Mesenchymal stem cell (in vitro differentiated cells and primary cell): Measurements from ENCODE around the gene RASGRF2.

Source experiments
- DNase-seq: peaks from one replicate; pipeline ENCODE4 v3.0.0-alpha.2; 2013
- H2AFZ ChIP-seq: one replicate; pipeline ENCODE4 v1.6.1; 2013; ENCODE audit warnings: low read depth, mild to moderate bottlenecking, control low read depth, inconsistent platforms, low read length, moderate library complexity
- H2AK5ac ChIP-seq: 2 replicates; pipeline ENCODE4 v1.6.1; 2013; ENCODE audit warnings: low read length, moderate library complexity, mild to moderate bottlenecking, inconsistent platforms; ENCODE audit not compliant: severe bottlenecking
- H2BK120ac ChIP-seq: one replicate; pipeline ENCODE4 v1.6.1; 2013; ENCODE audit warnings: low read depth, mild to moderate bottlenecking, inconsistent platforms, low read length, moderate library complexity
- H2BK12ac ChIP-seq, 2 experiments: one replicate each; pipeline ENCODE4 v1.6.1; 2013; ENCODE audit warnings: inconsistent platforms in 2 of 2, low read length in 2 of 2, mild to moderate bottlenecking in 2 of 2, moderate library complexity in 2 of 2, control low read depth in 1 of 2
- H2BK15ac ChIP-seq: one replicate; pipeline ENCODE4 v1.6.1; 2013; ENCODE audit warnings: mild to moderate bottlenecking, low read depth, inconsistent platforms; ENCODE audit not compliant: poor library complexity, severe bottlenecking
- H2BK5ac ChIP-seq: 2 replicates; pipeline ENCODE4 v1.6.1; 2013; ENCODE audit warnings: low read depth, mild to moderate bottlenecking, low read length, control low read depth, inconsistent platforms; ENCODE audit not compliant: poor library complexity, severe bottlenecking
- H3K14ac ChIP-seq, 2 experiments: one replicate each; pipeline ENCODE4 v1.6.1; 2013; ENCODE audit warnings: inconsistent platforms in 2 of 2, low read length in 2 of 2, control low read depth in 1 of 2, mild to moderate bottlenecking in 1 of 2, moderate library complexity in 1 of 2
- H3K18ac ChIP-seq, 2 experiments: one replicate each; pipeline ENCODE4 v1.6.1; 2013; ENCODE audit warnings: inconsistent platforms in 2 of 2, low read length in 2 of 2, control low read depth in 1 of 2, low read depth in 1 of 2, mild to moderate bottlenecking in 1 of 2
- H3K23ac ChIP-seq, 2 experiments: one replicate each; pipeline ENCODE4 v1.6.1; 2013; ENCODE audit warnings: inconsistent platforms in 2 of 2, low read length in 2 of 2, mild to moderate bottlenecking in 2 of 2, moderate library complexity in 2 of 2, control low read depth in 1 of 2
- H3K27ac ChIP-seq: 2 replicates; pipeline ENCODE4 v1.5.1; 2013; ENCODE audit warnings: mild to moderate bottlenecking, moderate library complexity, low read length, control low read depth, inconsistent platforms; ENCODE audit not compliant: poor library complexity, severe bottlenecking
- H3K27me3 ChIP-seq, 2 experiments: 2 replicates each; pipeline versions ENCODE4 v1.6.1 to v1.7.0; 2013; ENCODE audit warnings: low read length in 2 of 2, mild to moderate bottlenecking in 2 of 2, moderate library complexity in 2 of 2, control low read depth in 1 of 2, inconsistent platforms in 1 of 2; ENCODE audit not compliant: control insufficient read depth in 1 of 2, insufficient read depth in 1 of 2
- H3K36me3 ChIP-seq, 2 experiments: 2 replicates each; pipeline versions ENCODE4 v1.6.1 to v1.7.0; 2013; ENCODE audit warnings: low read length in 2 of 2, control low read depth in 1 of 2, inconsistent platforms in 1 of 2, low read depth in 1 of 2, mild to moderate bottlenecking in 1 of 2; ENCODE audit not compliant: insufficient read depth in 2 of 2, control insufficient read depth in 1 of 2
- H3K4ac ChIP-seq, 2 experiments: one replicate each; pipeline ENCODE4 v1.6.1; 2013; ENCODE audit warnings: inconsistent platforms in 2 of 2, low read length in 2 of 2, mild to moderate bottlenecking in 2 of 2, moderate library complexity in 2 of 2, control low read depth in 1 of 2, low read depth in 1 of 2
- H3K4me1 ChIP-seq: 2 replicates; pipeline ENCODE4 v1.6.1; 2013; ENCODE audit warnings: low read depth, low read length, control low read depth; ENCODE audit not compliant: control insufficient read depth, insufficient read depth
- H3K4me2 ChIP-seq: 2 replicates; pipeline ENCODE4 v1.6.1; 2013; ENCODE audit warnings: low read length, mild to moderate bottlenecking, inconsistent platforms; ENCODE audit not compliant: poor library complexity, severe bottlenecking
- H3K4me3 ChIP-seq, 2 experiments: 2 replicates each; pipeline versions ENCODE4 v1.5.1 to v1.7.0; 2013; ENCODE audit warnings: low read length in 2 of 2, mild to moderate bottlenecking in 2 of 2, control low read depth in 1 of 2, low read depth in 1 of 2; ENCODE audit not compliant: insufficient read depth in 1 of 2
- H3K79me1 ChIP-seq: replicated peaks from 2 replicates; pipeline ENCODE4 v1.6.1; 2013; ENCODE audit warnings: mild to moderate bottlenecking, control low read depth, low read length, inconsistent platforms; ENCODE audit not compliant: poor library complexity, severe bottlenecking
- H3K9ac ChIP-seq: 2 replicates; pipeline ENCODE4 v1.7.0; 2013; ENCODE audit warnings: mild to moderate bottlenecking, low read length, moderate library complexity
- H3K9me3 ChIP-seq: 2 replicates; pipeline ENCODE4 v1.7.0; 2013; ENCODE audit warnings: mild to moderate bottlenecking, low read length; ENCODE audit not compliant: control insufficient read depth
- H4K8ac ChIP-seq: one replicate; pipeline ENCODE4 v1.6.1; 2013; ENCODE audit warnings: inconsistent platforms, mild to moderate bottlenecking, low read length, moderate library complexity
- H4K91ac ChIP-seq: one replicate; pipeline ENCODE4 v1.6.1; 2013; ENCODE audit warnings: mild to moderate bottlenecking, low read length, inconsistent platforms
- WGBS: methylation state at CpG from one replicate; pipeline ENCODE4 v1.1.7; 2013; ENCODE audit warnings: mixed read lengths; 5-methylcytosine and 5-hydroxymethylcytosine counted together

RASGRF2 gene

GRCh38 chr5:80977764-80978163, 17.6 kb downstream of the RASGRF2 start:
- Histone ChIP-seq H3K36me3 (no peaks in the 10 kb centered on the region), H3K9me3 (no peaks in the 10 kb centered on the region), H3K14ac (no peak overlapping the region), H3K27ac (no peak overlapping the region), H2BK12ac (no peak overlapping the region), H2AFZ (no peak overlapping the region), H2AK5ac (no peak overlapping the region), H3K4me3 (no peak overlapping the region), H4K8ac (no peak overlapping the region), H3K18ac (no peak overlapping the region), H3K79me1 (no peaks in the 10 kb centered on the region), H2BK15ac (no peak overlapping the region), H3K27me3 (no peaks in the 10 kb centered on the region), H2BK5ac (no peak overlapping the region), H3K4me2 (no peak overlapping the region), H3K23ac (no peak overlapping the region), H2BK120ac (no peak overlapping the region), H3K4ac (no peak overlapping the region), H3K4me1 (no peaks in the 10 kb centered on the region), H3K9ac (no peak overlapping the region), H4K91ac (no peak overlapping the region)
- DNase-seq: peak; percentile 46
- WGBS: no CpG with 5 or more reads among the region's 1 CpG

GRCh38 chr5:80978772-80979317, 18.7 kb downstream of the RASGRF2 start:
- Histone ChIP-seq H2AK5ac (no peak overlapping the region), H3K4me1 (no peaks in the 10 kb centered on the region), H4K8ac (no peak overlapping the region), H3K18ac (no peak overlapping the region), H2BK15ac (no peak overlapping the region), H3K36me3 (no peaks in the 10 kb centered on the region), H3K23ac (no peak overlapping the region), H3K27ac (no peak overlapping the region), H2BK5ac (no peak overlapping the region), H3K79me1 (no peaks in the 10 kb centered on the region), H3K4me2 (no peak overlapping the region), H3K14ac (no peak overlapping the region), H3K27me3 (no peaks in the 10 kb centered on the region), H4K91ac (no peak overlapping the region), H2AFZ (no peak overlapping the region), H2BK120ac (no peak overlapping the region), H3K9ac (no peak overlapping the region), H3K4me3 (no peak overlapping the region), H3K9me3 (no peaks in the 10 kb centered on the region), H3K4ac (no peak overlapping the region), H2BK12ac (no peak overlapping the region)
- WGBS: 86% methylated on average over 1 of the region's 1 CpG
- DNase-seq: no peak

- H2AFZ ChIP-seq: no peak overlapping the region
- DNase-seq: no peak
- H2BK12ac ChIP-seq: no peak overlapping the region
These were observed 21.9 kb downstream of the RASGRF2 start for GRCh38 chr5:80982093-80982492.

GRCh38 chr5:80985600-80986228, 25.6 kb downstream of the RASGRF2 start:
- Histone ChIP-seq H2BK15ac (no peak overlapping the region), H3K79me1 (no peaks in the 10 kb centered on the region), H3K4me2 (no peak overlapping the region), H3K4ac (no peak overlapping the region), H3K27me3 (peaks cover 0 to 3% of the 10 kb centered on the region in 2 experiments), H3K27ac (no peak overlapping the region), H3K4me1 (no peaks in the 10 kb centered on the region), H3K14ac (no peak overlapping the region), H3K18ac (no peak overlapping the region), H3K9ac (no peak overlapping the region), H2BK5ac (no peak overlapping the region), H4K91ac (no peak overlapping the region), H2BK12ac (no peak overlapping the region), H3K9me3 (no peaks in the 10 kb centered on the region), H2AK5ac (no peak overlapping the region), H3K4me3 (no peak overlapping the region), H4K8ac (no peak overlapping the region), H3K36me3 (no peaks in the 10 kb centered on the region), H2BK120ac (no peak overlapping the region), H2AFZ (no peak overlapping the region), H3K23ac (no peak overlapping the region)
- 75% methylated on average over 1 of the region's 2 CpGs for WGBS
- DNase-seq: peak; percentile 31

More at GRCh38 chr5:80982093-80982492, 21.9 kb downstream of the RASGRF2 start:
- no peak overlapping the region for H2BK5ac ChIP-seq
- no peak overlapping the region for H3K4ac ChIP-seq
- no peaks in the 10 kb centered on the region for H3K79me1 ChIP-seq
- H3K27me3 ChIP-seq: no peaks in the 10 kb centered on the region
- no peak overlapping the region for H3K4me3 ChIP-seq
- H4K91ac ChIP-seq: no peak overlapping the region
- H2BK120ac ChIP-seq: no peak overlapping the region
- H3K18ac ChIP-seq: no peak overlapping the region
- no peak overlapping the region for H2BK15ac ChIP-seq
- 51% methylated on average over 4 of the region's 4 CpGs for whole genome bisulfite sequencing
- no peak overlapping the region for H3K27ac ChIP-seq
- no peaks in the 10 kb centered on the region for H3K4me1 ChIP-seq
- H3K14ac ChIP-seq: no peak overlapping the region
- H4K8ac ChIP-seq: no peak overlapping the region
- H3K4me2 ChIP-seq: no peak overlapping the region
- no peak overlapping the region for H3K23ac ChIP-seq
- H3K9me3 ChIP-seq: no peaks in the 10 kb centered on the region
- no peak overlapping the region for H3K9ac ChIP-seq
- H3K36me3 ChIP-seq: no peaks in the 10 kb centered on the region
- H2AK5ac ChIP-seq: no peak overlapping the region
